ENCODE results near the gene IFI44. TPM values are rescaled to one million over a fixed set of nuclear protein-coding genes. Genes with fewer than 3 reads are reported as not detected.

The IFI44 gene
- total and polyA plus RNA-seq, 2 of the 13 experiments (the other 11 are each of a cell fraction or from before 2014, with no cell fraction given), result not detected

DNA sequence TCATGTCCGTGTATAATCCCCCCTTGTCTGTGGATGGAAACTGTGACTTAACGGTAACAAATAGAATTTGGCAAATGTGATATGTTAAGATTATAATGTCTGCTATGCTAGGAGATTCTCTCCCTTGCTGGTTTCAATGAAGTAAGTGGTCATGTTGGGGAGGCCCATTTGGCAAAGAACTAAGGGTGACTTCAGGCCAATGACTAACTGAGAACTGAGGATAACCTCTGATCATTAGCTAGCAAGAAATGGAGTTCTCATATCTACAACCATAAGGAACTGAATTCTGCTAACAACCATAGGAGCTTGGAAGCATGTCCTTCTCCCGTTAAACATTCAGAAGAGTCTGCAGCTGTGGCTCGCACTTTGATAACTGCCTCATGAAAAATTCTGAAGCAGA, 27.1 kb upstream of the IFI44 start:
- CTCF ChIA-PET (ENCODE audit: low intra/inter-chr PET ratio, low total read pairs), result no interaction called here
- H3K79me2 ChIP-seq (ENCODE audit: insufficient read depth, low read length), result no peaks in the 10 kb centered on the region
- ATAC-seq (no peak), FAIRE-seq (no peak), DNase-seq (ENCODE audit: low spot score) (no peak)
- H3K36me3 ChIP-seq (replicated peaks in 1 of 2; ENCODE audit: control insufficient read depth in 1 of 2, insufficient read depth in 2 of 2, low read length in 2 of 2), result no peaks in the 10 kb centered on the region
- H3K27me3 ChIP-seq (ENCODE audit: control insufficient read depth in 1 of 2, insufficient read depth in 2 of 2, low read length in 2 of 2), result 0 out of 5 replicates have a peak, but pooled peaks cover 0 to 1% of the 10 kb centered on the region in 2 experiments
- H2AFZ ChIP-seq (ENCODE audit: low read length), result no peak overlapping the region
- H3K9me3 ChIP-seq (ENCODE audit: low read length), result no peaks in the 10 kb centered on the region
- no peak overlapping the region for H3K4me2 ChIP-seq (ENCODE audit: low read depth, low read length)
- no peak overlapping the region for H3K9ac ChIP-seq (ENCODE audit: insufficient read depth, low read depth, low read length)
- WGBS (ENCODE audit: low lambda C conversion rate), result 10% methylated on average over 4 of the region's 4 CpGs
- no peak overlapping the region for H3K4me3 ChIP-seq (replicated peaks in 1 of 3; ENCODE audit: insufficient read depth in 1 of 3, low read depth in 2 of 3, low read length in 3 of 3)
- in situ Hi-C loops (cut with HindIII; ENCODE audit: extremely low pct_ligation_motif_present, low pct_unique_long_range_greater_than_20kb) (no loop called here), intact Hi-C loops (cut with micrococcal nuclease; ENCODE audit: unreplicated experiment) (no loop called here)
- H4K20me1 ChIP-seq (ENCODE audit: insufficient read depth, low read length), result no peaks in the 10 kb centered on the region
- BruUV-seq (replicated peaks), result no TSS peak
- TF ChIP-seq MIER3 (CRISPR knock-in tag; IDR thresholded peaks at IDR 0.05; ENCODE audit: borderline replicate concordance) (no peak), CHCHD3 (CRISPR knock-in tag; IDR thresholded peaks at IDR 0.05) (no peak), GZF1 (CRISPR knock-in tag; IDR thresholded peaks at IDR 0.05) (no peak), MBD4 (IDR thresholded peaks at IDR 0.05; ENCODE audit: borderline replicate concordance, low read length) (no peak)
- TF ChIP-seq, protein P1, sequence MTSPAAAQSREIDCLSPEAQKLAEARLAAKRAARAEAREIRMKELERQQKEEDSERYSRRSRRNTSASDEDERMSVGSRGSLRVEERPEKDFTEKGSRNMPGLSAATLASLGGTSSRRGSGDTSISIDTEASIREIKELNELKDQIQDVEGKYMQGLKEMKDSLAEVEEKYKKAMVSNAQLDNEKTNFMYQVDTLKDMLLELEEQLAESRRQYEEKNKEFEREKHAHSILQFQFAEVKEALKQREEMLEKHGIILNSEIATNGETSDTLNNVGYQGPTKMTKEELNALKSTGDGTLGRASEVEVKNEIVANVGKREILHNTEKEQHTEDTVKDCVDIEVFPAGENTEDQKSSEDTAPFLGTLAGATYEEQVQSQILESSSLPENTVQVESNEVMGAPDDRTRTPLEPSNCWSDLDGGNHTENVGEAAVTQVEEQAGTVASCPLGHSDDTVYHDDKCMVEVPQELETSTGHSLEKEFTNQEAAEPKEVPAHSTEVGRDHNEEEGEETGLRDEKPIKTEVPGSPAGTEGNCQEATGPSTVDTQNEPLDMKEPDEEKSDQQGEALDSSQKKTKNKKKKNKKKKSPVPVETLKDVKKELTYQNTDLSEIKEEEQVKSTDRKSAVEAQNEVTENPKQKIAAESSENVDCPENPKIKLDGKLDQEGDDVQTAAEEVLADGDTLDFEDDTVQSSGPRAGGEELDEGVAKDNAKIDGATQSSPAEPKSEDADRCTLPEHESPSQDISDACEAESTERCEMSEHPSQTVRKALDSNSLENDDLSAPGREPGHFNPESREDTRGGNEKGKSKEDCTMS (CRISPR knock-in tag; conservative IDR thresholded peaks at IDR 0.05), result no peak
- TF ChIP-seq, protein P2, sequence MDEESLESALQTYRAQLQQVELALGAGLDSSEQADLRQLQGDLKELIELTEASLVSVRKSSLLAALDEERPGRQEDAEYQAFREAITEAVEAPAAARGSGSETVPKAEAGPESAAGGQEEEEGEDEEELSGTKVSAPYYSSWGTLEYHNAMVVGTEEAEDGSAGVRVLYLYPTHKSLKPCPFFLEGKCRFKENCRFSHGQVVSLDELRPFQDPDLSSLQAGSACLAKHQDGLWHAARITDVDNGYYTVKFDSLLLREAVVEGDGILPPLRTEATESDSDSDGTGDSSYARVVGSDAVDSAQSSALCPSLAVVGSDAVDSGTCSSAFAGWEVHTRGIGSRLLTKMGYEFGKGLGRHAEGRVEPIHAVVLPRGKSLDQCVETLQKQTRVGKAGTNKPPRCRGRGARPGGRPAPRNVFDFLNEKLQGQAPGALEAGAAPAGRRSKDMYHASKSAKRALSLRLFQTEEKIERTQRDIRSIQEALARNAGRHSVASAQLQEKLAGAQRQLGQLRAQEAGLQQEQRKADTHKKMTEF (CRISPR knock-in tag; IDR thresholded peaks at IDR 0.05), result no peak
- POLR2A ChIA-PET, result no interaction called here
- no peaks in the 10 kb centered on the region for H3K4me1 ChIP-seq (ENCODE audit: insufficient read depth, low read length)
- H3K27ac ChIP-seq (ENCODE audit: extremely low read length, insufficient read depth, low read length), result no peak overlapping the region

Measured in HepG2 (cell line).